HUES6 (cell line): Measurements from ENCODE around the gene AQP5.
"Not testable (repeated sequence)": the region's sequence is repeated elsewhere in the genome, so short reads cannot be mapped to it uniquely, and the experiment has no call there.

Experiments
- H3K27ac ChIP-seq: 2 replicates; pipeline ENCODE4 v1.7.0; 2013; ENCODE audit warnings: low read depth, mild to moderate bottlenecking, low read length, inconsistent platforms
- H3K27me3 ChIP-seq: 2 replicates; pipeline ENCODE4 v1.6.1; 2013; ENCODE audit warnings: low read length; ENCODE audit not compliant: control insufficient read depth, insufficient read depth
- H3K36me3 ChIP-seq: 2 replicates; pipeline ENCODE4 v1.6.1; 2013; ENCODE audit warnings: low read length; ENCODE audit not compliant: control insufficient read depth, insufficient read depth
- H3K4me1 ChIP-seq: 2 replicates; pipeline ENCODE4 v1.6.1; 2013; ENCODE audit warnings: low read length; ENCODE audit not compliant: control insufficient read depth, insufficient read depth
- H3K4me3 ChIP-seq: 2 replicates; pipeline ENCODE4 v1.5.1; 2013; ENCODE audit warnings: low read depth, low read length
- H3K9ac ChIP-seq: one replicate; pipeline ENCODE4 v1.6.1; 2013; ENCODE audit warnings: mild to moderate bottlenecking, low read length
- H3K9me3 ChIP-seq: 2 replicates; pipeline ENCODE4 v1.6.1; 2013; ENCODE audit warnings: low read depth, low read length; ENCODE audit not compliant: control insufficient read depth, insufficient read depth

Gene AQP5

DNA sequence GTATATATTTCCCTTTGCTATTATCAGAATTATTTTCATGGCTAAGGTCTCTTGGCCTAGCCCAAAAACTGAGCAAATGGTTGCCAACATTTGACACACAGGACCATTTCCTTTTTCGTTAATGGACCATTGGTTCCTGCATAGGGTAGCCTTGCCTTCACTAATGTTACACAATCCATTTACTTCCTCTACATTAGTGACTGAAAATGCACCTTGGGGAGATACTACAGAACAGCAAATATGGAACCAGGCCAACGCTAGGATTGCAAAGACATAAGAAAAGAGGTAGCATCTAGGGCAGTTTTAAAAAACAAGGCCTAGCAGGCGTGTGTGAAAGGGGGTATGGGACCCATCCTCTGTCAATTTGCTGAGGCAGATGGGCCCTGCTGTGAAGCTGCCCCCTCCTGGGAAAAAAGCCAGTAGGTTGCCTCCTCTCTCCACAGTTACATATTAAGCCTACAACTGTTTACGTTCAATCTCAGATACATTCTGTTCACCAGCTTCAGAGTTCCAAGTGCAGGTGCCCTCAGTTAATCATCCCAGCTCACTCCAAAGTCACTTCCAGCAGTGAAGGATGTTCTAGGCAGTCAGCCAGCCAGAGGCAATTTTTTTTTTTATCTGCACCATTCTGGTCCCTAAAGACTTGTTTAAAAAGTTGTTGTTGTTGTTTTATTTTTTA, 26.1 kb downstream of the AQP5 start:
- no peak overlapping the region for H3K27ac ChIP-seq
- H3K4me3 ChIP-seq = no peak overlapping the region
- H3K36me3 ChIP-seq = peaks cover 56% of the 10 kb centered on the region
- peaks cover 15% of the 10 kb centered on the region for H3K4me1 ChIP-seq
- H3K9ac ChIP-seq = no peak overlapping the region
- no peaks in the 10 kb centered on the region for H3K9me3 ChIP-seq
- H3K27me3 ChIP-seq = no peaks in the 10 kb centered on the region

DNA sequence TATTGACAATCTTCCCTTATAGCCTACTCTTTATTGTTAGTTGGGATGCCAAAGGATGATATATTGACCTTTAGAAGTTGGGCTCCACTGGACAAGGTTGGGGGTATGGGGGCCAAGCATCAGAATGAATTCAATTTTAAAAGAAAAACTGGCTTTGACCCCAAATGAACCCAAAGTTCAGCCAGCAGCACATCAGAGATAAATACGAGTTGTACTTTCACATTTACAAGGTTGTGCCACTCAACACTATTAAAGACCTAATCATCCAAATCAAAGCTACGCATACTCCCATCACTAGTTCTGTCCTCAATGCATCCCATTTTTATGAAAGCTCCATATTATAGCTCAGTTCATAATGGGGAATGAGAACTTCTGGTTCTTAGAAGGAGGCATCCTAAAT, 27.7 kb downstream of the AQP5 start:
- Histone ChIP-seq H3K4me1 (peaks cover 11% of the 10 kb centered on the region), H3K36me3 (peaks cover 72% of the 10 kb centered on the region)
- not testable (repeated sequence) for H3K9me3 ChIP-seq, H3K27me3 ChIP-seq, H3K9ac ChIP-seq, H3K4me3 ChIP-seq, H3K27ac ChIP-seq

- H3K9ac ChIP-seq = no peak overlapping the region
- H3K4me3 ChIP-seq = no peak overlapping the region
- no peaks in the 10 kb centered on the region for H3K9me3 ChIP-seq
- H3K36me3 ChIP-seq = peaks cover 76% of the 10 kb centered on the region
- no peaks in the 10 kb centered on the region for H3K27me3 ChIP-seq
- peaks cover 3% of the 10 kb centered on the region; the same call in 1 of the 2 replicates for H3K4me1 ChIP-seq
- H3K27ac ChIP-seq = no peak overlapping the region
Observed at GRCh38 chr12:49990273-49990672, 28.6 kb downstream of the AQP5 start.

DNA sequence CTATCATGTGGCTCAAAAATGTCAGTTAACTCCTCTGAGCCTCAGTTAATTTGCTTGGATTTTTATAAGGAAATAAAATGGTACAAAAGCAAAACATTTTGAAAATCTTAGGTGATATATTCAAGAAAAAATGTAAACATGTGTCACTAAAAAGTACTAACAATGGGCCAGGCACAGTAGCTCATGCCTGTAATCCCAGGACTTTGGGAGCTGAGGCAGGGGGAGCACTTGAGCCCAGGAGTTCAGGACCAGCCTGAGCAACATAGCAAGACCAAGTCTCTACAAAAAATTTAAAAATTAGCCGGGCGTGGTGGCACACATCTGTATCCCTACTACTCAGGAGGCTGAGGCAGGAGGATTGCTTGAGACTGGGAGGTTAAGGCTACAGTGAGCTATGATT, 36.8 kb downstream of the AQP5 start:
- H3K4me3 ChIP-seq = no peak overlapping the region
- H3K9me3 ChIP-seq = no peaks in the 10 kb centered on the region
- H3K36me3 ChIP-seq = peaks cover 91% of the 10 kb centered on the region
- H3K27me3 ChIP-seq = no peaks in the 10 kb centered on the region
- no peak overlapping the region for H3K9ac ChIP-seq
- H3K27ac ChIP-seq = no peak overlapping the region
- no peaks in the 10 kb centered on the region for H3K4me1 ChIP-seq

- Histone ChIP-seq H3K27me3 (no peaks in the 10 kb centered on the region), H3K36me3 (peaks cover 85% of the 10 kb centered on the region), H3K4me3 (no peak overlapping the region), H3K9ac (no peak overlapping the region), H3K9me3 (no peaks in the 10 kb centered on the region), H3K4me1 (no peaks in the 10 kb centered on the region), H3K27ac (no peak overlapping the region)
Observed at GRCh38 chr12:50003595-50003994, 41.9 kb downstream of the AQP5 start.

DNA sequence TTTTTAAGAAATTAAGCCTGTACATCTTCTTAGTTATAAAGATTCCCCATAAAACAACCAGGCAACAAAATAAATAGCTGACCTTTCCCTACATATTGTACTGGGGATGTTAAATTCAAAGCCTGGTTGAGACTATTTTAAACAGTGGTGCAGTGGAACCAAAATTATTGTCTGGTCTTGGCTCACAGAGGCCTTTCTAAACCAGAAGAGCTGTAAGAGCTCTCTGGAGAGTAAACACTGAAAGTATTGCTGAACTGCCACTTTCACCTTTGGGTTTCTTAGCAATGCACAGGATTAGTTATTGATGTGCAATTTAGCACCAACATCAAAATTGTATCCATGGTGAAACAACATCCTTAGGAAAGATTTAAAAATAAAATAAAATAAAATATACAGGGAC, 43.0 kb downstream of the AQP5 start:
- Histone ChIP-seq H3K9me3 (no peaks in the 10 kb centered on the region), H3K27ac (no peak overlapping the region), H3K36me3 (peaks cover 78% of the 10 kb centered on the region), H3K4me1 (no peaks in the 10 kb centered on the region), H3K27me3 (no peaks in the 10 kb centered on the region), H3K9ac (no peak overlapping the region), H3K4me3 (no peak overlapping the region)

DNA sequence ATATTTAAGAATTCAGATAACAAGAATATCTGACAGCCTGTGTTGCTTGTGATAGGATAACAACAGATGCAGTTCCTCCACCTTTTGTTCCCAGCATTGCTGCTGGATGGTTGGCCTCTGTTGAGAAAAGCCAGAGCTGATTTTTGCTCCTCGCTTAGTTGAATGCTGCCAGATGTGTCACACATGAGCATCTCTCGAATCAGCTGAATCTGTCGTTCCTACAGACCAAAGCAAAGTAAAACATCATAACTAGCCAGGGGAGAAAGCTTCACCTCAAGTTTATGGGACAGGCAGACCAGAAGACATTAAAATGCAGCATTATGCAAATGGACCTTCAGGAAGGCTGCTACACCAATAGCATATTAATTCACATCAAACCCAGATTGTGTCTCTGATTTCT, 43.5 kb downstream of the AQP5 start:
- Histone ChIP-seq H3K4me3 (no peak overlapping the region), H3K4me1 (no peaks in the 10 kb centered on the region), H3K36me3 (peaks cover 77% of the 10 kb centered on the region), H3K27me3 (no peaks in the 10 kb centered on the region), H3K9me3 (no peaks in the 10 kb centered on the region), H3K9ac (no peak overlapping the region), H3K27ac (no peak overlapping the region)

DNA sequence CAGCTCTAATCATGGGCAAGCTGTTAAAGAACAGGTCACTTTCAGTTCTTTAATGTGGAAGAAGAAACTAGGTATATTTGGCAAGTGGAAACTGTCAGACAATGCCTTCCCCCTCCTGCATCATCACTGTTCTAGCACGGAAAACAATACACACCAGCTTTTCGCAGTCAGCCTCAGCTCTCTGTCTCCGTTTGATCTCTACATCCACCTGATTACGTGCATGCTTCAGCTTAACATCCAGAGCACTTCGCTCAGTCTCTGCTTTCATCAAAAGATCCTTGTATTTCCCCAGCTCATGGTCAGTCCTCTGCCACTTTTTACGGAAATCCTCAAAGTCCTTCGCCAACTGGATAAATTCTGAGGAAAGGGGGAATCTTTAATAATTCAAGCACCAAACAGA, 44.6 kb downstream of the AQP5 start:
- Histone ChIP-seq H3K4me1 (no peaks in the 10 kb centered on the region), H3K4me3 (no peak overlapping the region), H3K9ac (no peak overlapping the region), H3K27me3 (no peaks in the 10 kb centered on the region), H3K9me3 (no peaks in the 10 kb centered on the region), H3K27ac (no peak overlapping the region), H3K36me3 (peaks cover 66% of the 10 kb centered on the region)

DNA sequence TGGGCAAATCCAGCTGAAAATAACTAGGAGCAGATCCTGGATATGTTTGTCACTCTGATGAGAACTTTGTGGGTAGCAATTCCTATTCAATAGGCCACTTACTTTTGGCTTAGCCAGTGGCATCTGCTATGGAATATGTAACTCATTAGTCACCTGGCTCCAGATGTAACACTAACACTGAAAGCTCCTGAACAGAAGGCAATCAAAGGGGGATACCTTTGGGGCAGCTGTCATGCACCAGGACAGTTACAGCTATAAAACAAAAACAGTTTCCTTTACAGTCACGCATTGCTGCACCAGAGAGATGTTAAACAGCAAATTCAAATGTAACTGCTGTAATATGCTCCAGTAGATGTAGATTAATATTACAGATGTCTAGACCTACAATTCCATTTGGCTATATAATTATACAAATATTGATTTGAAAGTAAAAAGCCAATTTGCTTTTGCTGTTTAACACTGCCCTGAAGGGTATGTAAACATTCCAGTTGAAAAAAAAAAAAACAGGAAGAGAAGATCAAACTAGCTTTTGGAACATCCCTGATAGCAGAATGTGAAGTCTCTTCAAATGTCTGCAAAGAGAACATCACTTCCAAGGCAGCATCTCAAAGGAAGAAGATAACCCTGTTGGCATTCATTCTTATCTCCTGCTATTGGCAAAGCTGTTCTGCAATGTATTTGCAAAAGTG, 45.2 kb downstream of the AQP5 start:
- Histone ChIP-seq H3K4me1 (no peaks in the 10 kb centered on the region), H3K27ac (no peak overlapping the region), H3K9ac (no peak overlapping the region)

DNA sequence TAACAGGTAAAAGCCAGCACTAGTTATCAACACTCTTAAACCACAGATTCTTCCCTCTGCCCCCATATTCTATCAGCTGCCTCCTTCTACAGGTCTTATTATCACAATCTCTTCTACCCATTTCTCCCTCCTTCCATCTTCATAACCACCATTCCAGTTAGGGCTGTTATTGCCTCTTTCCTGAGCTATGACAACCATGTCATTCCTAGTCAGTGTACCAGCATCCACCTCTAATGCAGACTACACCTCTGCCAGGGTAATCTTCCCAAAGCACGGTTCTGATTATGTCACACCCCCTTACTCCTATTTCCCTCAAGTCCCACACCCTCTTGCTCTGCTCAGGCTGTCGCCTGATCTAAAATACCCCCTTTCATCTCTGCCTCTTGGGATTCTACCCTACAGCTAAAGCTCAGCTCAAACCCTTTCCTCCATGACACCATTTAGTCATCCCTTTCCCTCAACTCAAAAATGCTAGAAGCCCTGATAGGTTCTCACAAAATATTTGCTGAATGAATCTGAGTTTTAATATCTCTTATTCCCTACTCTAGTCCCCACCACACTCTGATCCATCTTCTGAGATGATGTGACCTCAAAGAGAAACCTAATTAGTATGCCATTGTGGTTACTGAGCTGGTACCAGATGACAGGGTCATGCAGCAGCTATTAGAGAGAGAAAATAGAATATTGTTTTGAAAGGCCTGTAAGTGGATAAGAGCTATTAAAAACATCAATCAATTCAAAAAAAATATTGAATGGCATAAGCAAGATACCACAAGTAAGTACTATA, 51.9 kb downstream of the AQP5 start:
- Histone ChIP-seq H3K9ac (no peak overlapping the region), H3K36me3 (peaks cover 34% of the 10 kb centered on the region), H3K4me3 (no peak overlapping the region)

More for the DNA sequence above, 45.2 kb downstream of the AQP5 start:
- H3K4me3 ChIP-seq = no peak overlapping the region
- peaks cover 60% of the 10 kb centered on the region for H3K36me3 ChIP-seq
- H3K27me3 ChIP-seq = no peaks in the 10 kb centered on the region
- H3K9me3 ChIP-seq = no peaks in the 10 kb centered on the region

DNA sequence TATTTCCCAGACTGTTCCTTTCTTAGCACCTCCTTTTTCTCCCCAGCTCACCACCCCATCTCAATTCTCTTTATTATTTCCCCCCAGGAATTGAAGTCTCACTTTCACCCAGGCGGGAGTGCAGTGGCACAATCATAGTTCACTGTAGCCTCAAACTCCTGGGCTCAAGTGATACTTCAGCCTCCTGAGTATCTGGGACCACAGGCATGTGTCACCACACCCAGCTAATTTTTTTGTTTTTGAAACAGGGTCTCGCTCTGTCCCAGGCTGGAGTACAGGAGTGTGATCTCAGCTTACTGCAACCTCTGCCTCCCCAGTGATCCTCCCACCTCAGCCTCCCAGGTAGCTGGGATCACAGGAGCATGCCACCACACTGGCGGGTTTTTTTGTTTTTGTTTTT, 52.7 kb downstream of the AQP5 start:
- H3K27me3 ChIP-seq = no peaks in the 10 kb centered on the region
- H3K27ac ChIP-seq = no peak overlapping the region
- H3K9ac ChIP-seq = no peak overlapping the region
- H3K36me3 ChIP-seq = peaks cover 34% of the 10 kb centered on the region
- peaks cover 10% of the 10 kb centered on the region; the same call in 1 of the 2 replicates for H3K4me1 ChIP-seq
- no peak overlapping the region for H3K4me3 ChIP-seq
- H3K9me3 ChIP-seq = no peaks in the 10 kb centered on the region

More for the DNA sequence above, 51.9 kb downstream of the AQP5 start:
- H3K27me3 ChIP-seq = no peaks in the 10 kb centered on the region
- no peak overlapping the region for H3K27ac ChIP-seq
- H3K4me1 ChIP-seq = peaks cover 4% of the 10 kb centered on the region; the same call in 1 of the 2 replicates
- H3K9me3 ChIP-seq = no peaks in the 10 kb centered on the region
